Suprapubic skin (tissue), 4 donors: ENCODE data around the gene CDCA7L. TPM values are rescaled to one million over a fixed set of nuclear protein-coding genes. Genes with fewer than 3 reads are reported as not detected.

ENCODE experiments used
- DNase-seq, 2 donors: peaks; one replicate each; pipeline ENCODE4 v3.0.0-alpha.2; 2019; ENCODE audit warnings: low spot score in 2 of 2
- H3K27ac ChIP-seq: fragments of 200-600 bp; sonication (generic); one replicate; pipeline ENCODE4 v1.5.1; 2019
- H3K27me3 ChIP-seq: fragments of 200-600 bp; sonication (generic); one replicate; pipeline ENCODE4 v1.5.1; 2019
- H3K36me3 ChIP-seq: fragments of 200-600 bp; sonication (generic); one replicate; pipeline ENCODE4 v1.5.1; 2019
- H3K4me1 ChIP-seq: fragments of 200-600 bp; sonication (generic); one replicate; pipeline ENCODE4 v1.5.1; 2019
- H3K4me3 ChIP-seq: fragments of 200-600 bp; sonication (generic); one replicate; pipeline ENCODE4 v1.5.1; 2019; ENCODE audit warnings: mild to moderate bottlenecking
- H3K9me3 ChIP-seq: fragments of 200-600 bp; sonication (generic); one replicate; pipeline ENCODE4 v1.5.1; 2019
- CTCF ChIP-seq, 2 donors: fragments of 200-600 bp in 1 of 2; fragments of 450-650 bp in 1 of 2; sonication (generic) in 1 of 2; IDR thresholded peaks; one replicate each; pipeline ENCODE4 v1.5.1; 2016 to 2019; ENCODE audit warnings: antibody characterized with exemption in 2 of 2, mild to moderate bottlenecking in 1 of 2, moderate library complexity in 1 of 2
- EP300 ChIP-seq: sonication (generic); formaldehyde crosslinking; IDR thresholded peaks from one replicate; pipeline ENCODE4 v1.6.1; 2017; ENCODE audit warnings: antibody characterized with exemption
- POLR2A ChIP-seq, 2 donors: fragments of 450-650 bp; IDR thresholded peaks; one replicate each; pipeline ENCODE4 v1.6.1; 2017; ENCODE audit warnings: antibody characterized with exemption in 2 of 2, mild to moderate bottlenecking in 2 of 2, moderate library complexity in 2 of 2
- POLR2AphosphoS5 ChIP-seq, 3 donors: sonication (generic); formaldehyde crosslinking; IDR thresholded peaks; one replicate each; pipeline ENCODE4 v1.6.1; 2017; ENCODE audit warnings: antibody characterized with exemption in 3 of 3
- WGBS: methylation state at CpG from one replicate; pipeline ENCODE4 v1.1.5; 2018; 5-methylcytosine and 5-hydroxymethylcytosine counted together
- total RNA-seq, 4 donors: library from RNA; depleted of rRNA; stranded (reverse); fragments of >200 nt; gene quantifications; one replicate each; pipeline ENCODE4 v1.1.0, GENCODE V29; 2016

Gene CDCA7L
- total RNA-seq, 4 donors from 2014 or later, result 26.2 to 138 (median 44.0) TPM

GRCh38 chr7:21902240-21902639, 43.5 kb downstream of the CDCA7L start:
- no peak for DNase-seq
- Histone ChIP-seq H3K9me3 (no peaks in the 10 kb centered on the region), H3K4me1 (no peaks in the 10 kb centered on the region), H3K4me3 (no peak overlapping the region), H3K27me3 (no peaks in the 10 kb centered on the region), H3K36me3 (peaks cover 53% of the 10 kb centered on the region), H3K27ac (no peak overlapping the region)
- TF ChIP-seq CTCF (IDR thresholded peaks at IDR 0.05) (no peak), POLR2A (IDR thresholded peaks at IDR 0.05) (no peak), POLR2AphosphoS5 (IDR thresholded peaks at IDR 0.05) (no peak), EP300 (no peak)
- 60% methylated on average over 5 of the region's 5 CpGs for WGBS

- Histone ChIP-seq H3K27me3 (no peaks in the 10 kb centered on the region), H3K4me3 (no peak overlapping the region), H3K27ac (no peak overlapping the region), H3K36me3 (peaks cover 22% of the 10 kb centered on the region), H3K9me3 (no peaks in the 10 kb centered on the region), H3K4me1 (no peaks in the 10 kb centered on the region)
- 73% methylated on average over 17 of the region's 17 CpGs for WGBS
- DNase-seq, result no peak
- no peak for TF ChIP-seq CTCF (IDR thresholded peaks at IDR 0.05)
- no peak for TF ChIP-seq EP300
- TF ChIP-seq POLR2A (IDR thresholded peaks at IDR 0.05), result no peak
- TF ChIP-seq POLR2AphosphoS5 (IDR thresholded peaks at IDR 0.05), result no peak
Observed at GRCh38 chr7:21898265-21898930, 47.3 kb downstream of the CDCA7L start.

GRCh38 chr7:21893401-21893800, 52.3 kb downstream of the CDCA7L start:
- 41% methylated on average over 3 of the region's 3 CpGs for WGBS
- no peaks in the 10 kb centered on the region for H3K4me1 ChIP-seq
- H3K27ac ChIP-seq, result no peak overlapping the region
- H3K27me3 ChIP-seq, result no peaks in the 10 kb centered on the region
- no peak for DNase-seq
- TF ChIP-seq POLR2A (IDR thresholded peaks at IDR 0.05), result no peak
- TF ChIP-seq POLR2AphosphoS5 (IDR thresholded peaks at IDR 0.05), result no peak
- no peaks in the 10 kb centered on the region for H3K36me3 ChIP-seq
- H3K4me3 ChIP-seq, result no peak overlapping the region
- H3K9me3 ChIP-seq, result no peaks in the 10 kb centered on the region

- H3K9me3 ChIP-seq, result no peaks in the 10 kb centered on the region
- H3K36me3 ChIP-seq, result no peaks in the 10 kb centered on the region
- 78% methylated on average over 3 of the region's 3 CpGs for WGBS
- H3K27ac ChIP-seq, result no peak overlapping the region
- H3K27me3 ChIP-seq, result no peaks in the 10 kb centered on the region
- no peak overlapping the region for H3K4me3 ChIP-seq
- no peak for DNase-seq
- no peak for TF ChIP-seq EP300
- TF ChIP-seq POLR2AphosphoS5 (IDR thresholded peaks at IDR 0.05), result no peak
- TF ChIP-seq CTCF (IDR thresholded peaks at IDR 0.05), result no peak
- TF ChIP-seq POLR2A (IDR thresholded peaks at IDR 0.05), result no peak
- H3K4me1 ChIP-seq, result no peaks in the 10 kb centered on the region
Observed at GRCh38 chr7:21891291-21891690, 54.4 kb downstream of the CDCA7L start.

- Histone ChIP-seq H3K9me3 (no peaks in the 10 kb centered on the region), H3K27ac (no peak overlapping the region), H3K4me1 (no peaks in the 10 kb centered on the region), H3K27me3 (no peaks in the 10 kb centered on the region), H3K4me3 (no peak overlapping the region), H3K36me3 (no peaks in the 10 kb centered on the region)
- WGBS, result 84% methylated on average over 4 of the region's 4 CpGs
- TF ChIP-seq POLR2A (IDR thresholded peaks at IDR 0.05), result no peak
- no peak for TF ChIP-seq POLR2AphosphoS5 (IDR thresholded peaks at IDR 0.05)
- TF ChIP-seq CTCF (IDR thresholded peaks at IDR 0.05), result no peak
- TF ChIP-seq EP300, result no peak
- DNase-seq, result no peak
Observed at GRCh38 chr7:21887779-21888178, 57.9 kb downstream of the CDCA7L start.

GRCh38 chr7:21887353-21887752, 58.3 kb downstream of the CDCA7L start:
- Histone ChIP-seq H3K27ac (no peak overlapping the region), H3K36me3 (no peaks in the 10 kb centered on the region), H3K4me3 (no peak overlapping the region), H3K4me1 (no peaks in the 10 kb centered on the region), H3K27me3 (no peaks in the 10 kb centered on the region), H3K9me3 (no peaks in the 10 kb centered on the region)
- WGBS, result 90% methylated on average over 2 of the region's 2 CpGs
- no peak for DNase-seq
- TF ChIP-seq POLR2A (IDR thresholded peaks at IDR 0.05), result no peak
